EH (cell line): ENCODE measurements around the gene TSPAN18.

Experiments
- DNase-seq: peaks from one replicate; pipeline ENCODE4 v3.0.0-alpha.2; 2015; ENCODE audit warnings: low read depth

Gene TSPAN18

GRCh38 chr11:44823868-44824267 is 97.1 kb downstream of the TSPAN18 start:
- DNase-seq = no peak

- no peak for DNase-seq
Observed at GRCh38 chr11:44824300-44824704, 97.5 kb downstream of the TSPAN18 start.

GRCh38 chr11:44825058-44825785 is 98.5 kb downstream of the TSPAN18 start:
- no peak for DNase-seq

- no peak for DNase-seq
Observed at GRCh38 chr11:44826922-44827643, 100.3 kb downstream of the TSPAN18 start.

DNA sequence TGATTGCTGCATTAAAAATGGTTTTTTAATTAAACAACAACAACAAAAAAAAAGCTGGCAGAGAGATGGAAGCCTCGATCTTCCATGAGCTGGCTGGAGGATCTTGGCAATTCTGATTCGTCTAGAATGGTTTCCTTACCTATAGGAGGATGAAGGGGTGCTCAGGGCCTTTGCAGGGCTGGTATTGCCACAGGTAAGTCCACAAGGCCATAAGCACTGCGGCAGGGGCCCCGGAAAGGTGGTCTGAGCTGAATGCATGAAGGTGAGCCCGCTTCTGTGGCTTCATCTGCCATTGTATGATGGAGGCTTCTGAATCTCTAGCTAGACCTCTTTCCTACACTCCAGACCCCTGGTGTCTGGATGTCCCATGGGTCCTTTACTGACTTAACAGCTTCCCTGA is 101.5 kb downstream of the TSPAN18 start:
- DNase-seq = no peak

DNA sequence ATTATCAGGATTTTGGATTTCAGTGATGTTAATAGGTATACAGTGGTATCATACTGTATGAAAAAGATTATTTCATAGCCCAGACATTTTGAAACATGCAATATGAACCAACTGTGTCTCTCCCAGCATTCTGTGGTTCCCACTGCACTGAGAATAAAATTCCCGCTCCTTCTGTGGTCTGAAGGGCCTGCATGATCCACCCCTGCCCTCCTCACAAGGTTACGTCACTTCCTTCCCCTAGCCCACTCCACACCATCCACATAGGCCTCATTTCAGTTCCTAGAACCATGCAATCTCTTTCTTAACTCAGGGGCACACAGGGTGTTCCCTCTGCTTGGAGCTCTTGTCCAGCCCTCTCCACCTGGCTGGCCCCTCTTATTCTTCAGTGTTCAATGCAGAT is 103.1 kb downstream of the TSPAN18 start:
- no peak for DNase-seq

GRCh38 chr11:44831605-44832394 is 105.0 kb downstream of the TSPAN18 start:
- no peak for DNase-seq

DNA sequence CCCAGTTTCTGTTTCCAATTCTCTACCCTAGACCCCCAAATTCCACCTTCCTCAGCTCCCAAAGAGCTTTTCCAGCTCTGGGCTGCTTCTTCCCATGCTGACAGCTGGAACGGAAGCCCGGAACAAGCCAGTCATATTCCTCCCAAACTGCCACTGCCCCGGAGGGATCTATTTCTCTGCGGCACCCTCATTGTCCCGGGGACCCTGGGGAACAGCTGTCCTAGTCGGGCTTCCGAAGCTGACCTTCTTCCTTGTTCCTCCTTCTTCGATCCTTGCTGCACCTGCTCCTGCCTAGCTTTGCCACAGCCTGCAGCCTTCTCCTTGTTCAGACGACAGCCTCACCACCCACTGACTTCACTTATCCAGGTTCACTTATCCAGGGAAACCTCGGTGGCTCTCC is 105.7 kb downstream of the TSPAN18 start:
- DNase-seq = no peak

- DNase-seq = no peak
Observed at GRCh38 chr11:44833221-44833876, 106.6 kb downstream of the TSPAN18 start.

GRCh38 chr11:44833877-44834452 is 107.2 kb downstream of the TSPAN18 start:
- no peak for DNase-seq

GRCh38 chr11:44834846-44835245 is 108.1 kb downstream of the TSPAN18 start:
- no peak for DNase-seq

DNA sequence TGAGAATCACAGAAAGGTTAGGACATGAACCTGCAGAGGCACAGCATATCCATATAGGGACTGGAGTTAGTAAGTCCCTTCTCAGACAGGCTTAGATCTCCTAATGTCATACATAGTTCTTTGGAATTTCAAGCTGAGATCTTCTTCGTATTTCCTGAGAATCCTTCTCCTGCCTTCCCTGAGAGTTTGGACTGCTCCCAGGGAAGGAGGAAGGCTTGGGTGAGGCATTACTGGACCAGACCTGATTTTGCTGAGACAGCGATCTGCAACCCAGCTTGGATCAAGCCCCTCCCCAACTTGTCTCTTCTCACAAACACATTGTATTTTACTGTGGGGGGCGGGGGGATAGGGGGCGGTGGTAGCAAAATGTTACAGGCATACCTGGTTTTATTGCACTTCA is 108.5 kb downstream of the TSPAN18 start:
- no peak for DNase-seq

GRCh38 chr11:44835938-44836337 is 109.2 kb downstream of the TSPAN18 start:
- no peak for DNase-seq

DNA sequence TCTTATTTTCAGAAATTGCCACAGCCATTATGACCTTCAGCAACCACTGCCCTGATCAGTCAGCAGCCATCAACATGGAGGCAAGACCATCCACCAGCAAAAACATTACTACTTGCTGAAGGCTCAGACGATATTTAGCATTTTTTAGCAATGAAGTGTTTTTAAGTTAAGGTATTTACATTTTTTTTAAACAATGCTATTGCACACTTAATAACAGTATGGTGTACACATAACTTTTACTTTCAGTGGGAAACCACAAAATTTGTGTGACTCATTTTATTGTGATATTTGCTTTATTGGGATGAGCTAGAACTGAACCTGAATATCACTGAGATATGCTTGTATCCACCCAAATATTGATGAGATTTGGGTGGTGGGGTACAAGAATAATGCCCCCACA is 110.9 kb downstream of the TSPAN18 start:
- DNase-seq = peak; percentile 75

DNA sequence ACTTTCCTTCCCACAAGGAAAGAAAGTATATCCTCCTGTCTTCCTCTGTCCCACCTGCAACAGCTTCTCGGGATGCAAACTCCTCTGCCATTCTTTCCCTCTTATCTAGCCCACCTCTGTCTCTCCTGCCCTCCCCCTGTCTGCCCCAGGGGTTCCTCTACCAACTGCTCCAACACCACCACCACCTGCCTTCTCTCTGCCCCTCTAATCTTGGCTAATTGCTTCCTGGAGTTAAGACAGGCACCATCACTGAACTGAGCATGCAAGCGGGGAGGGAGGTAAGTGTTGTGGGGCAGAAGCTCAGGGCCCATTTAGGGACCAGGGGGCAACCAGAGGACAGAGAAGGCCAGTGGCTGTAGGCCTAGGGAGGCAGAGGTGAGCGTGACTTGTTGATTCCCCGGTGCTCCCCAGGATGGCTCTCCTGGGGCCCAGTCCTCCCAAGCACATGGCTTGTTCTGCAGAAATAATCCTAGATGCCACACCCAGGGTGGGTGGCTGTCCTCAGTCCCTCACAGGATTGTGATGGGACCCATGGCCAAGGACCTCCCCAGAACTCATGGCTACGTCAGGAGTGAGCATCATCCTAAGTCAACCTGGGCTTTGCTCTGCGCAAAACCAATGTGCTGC is 112.8 kb downstream of the TSPAN18 start:
- DNase-seq = no peak

GRCh38 chr11:44840085-44840478 is 113.3 kb downstream of the TSPAN18 start:
- no peak for DNase-seq

- no peak for DNase-seq
Observed at GRCh38 chr11:44840521-44841251, 113.9 kb downstream of the TSPAN18 start.

- peak; percentile 96 for DNase-seq
Observed at GRCh38 chr11:44842220-44842619, 115.5 kb downstream of the TSPAN18 start.

- no peak for DNase-seq
Observed at GRCh38 chr11:44846852-44847251, 120.1 kb downstream of the TSPAN18 start.

DNA sequence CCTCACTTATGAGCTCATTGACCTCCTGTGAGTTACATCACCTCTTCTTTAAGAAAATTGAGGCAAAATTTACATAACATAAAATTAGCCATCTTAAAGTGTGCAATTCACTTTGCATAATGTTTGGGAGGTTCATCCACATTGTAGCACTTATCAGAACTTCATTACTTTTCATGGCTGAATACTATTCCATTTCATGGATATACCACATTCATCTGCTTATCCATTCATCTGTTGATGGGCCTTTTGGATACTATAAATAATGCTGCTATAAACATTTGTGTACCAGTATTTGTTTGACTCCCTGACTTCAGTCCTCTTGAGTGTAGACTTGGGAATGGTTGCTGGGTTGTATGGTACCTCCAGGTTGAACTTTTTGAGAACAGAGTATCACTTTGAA is 120.6 kb downstream of the TSPAN18 start:
- no peak for DNase-seq
